ENCODE results near the gene MOK.
"Not testable (repeated sequence)": the region's sequence is repeated elsewhere in the genome, so short reads cannot be mapped to it uniquely, and the experiment has no call there.

Gene MOK

GRCh38 chr14:102251161-102251560, 53.8 kb downstream of the MOK start:
- no peak for DNase-seq
- H3K27me3 ChIP-seq (ENCODE audit: insufficient read depth, low read depth, severe bottlenecking), result no peaks in the 10 kb centered on the region
- H3K27ac ChIP-seq, result no peak overlapping the region
- TF ChIP-seq, protein P1, sequence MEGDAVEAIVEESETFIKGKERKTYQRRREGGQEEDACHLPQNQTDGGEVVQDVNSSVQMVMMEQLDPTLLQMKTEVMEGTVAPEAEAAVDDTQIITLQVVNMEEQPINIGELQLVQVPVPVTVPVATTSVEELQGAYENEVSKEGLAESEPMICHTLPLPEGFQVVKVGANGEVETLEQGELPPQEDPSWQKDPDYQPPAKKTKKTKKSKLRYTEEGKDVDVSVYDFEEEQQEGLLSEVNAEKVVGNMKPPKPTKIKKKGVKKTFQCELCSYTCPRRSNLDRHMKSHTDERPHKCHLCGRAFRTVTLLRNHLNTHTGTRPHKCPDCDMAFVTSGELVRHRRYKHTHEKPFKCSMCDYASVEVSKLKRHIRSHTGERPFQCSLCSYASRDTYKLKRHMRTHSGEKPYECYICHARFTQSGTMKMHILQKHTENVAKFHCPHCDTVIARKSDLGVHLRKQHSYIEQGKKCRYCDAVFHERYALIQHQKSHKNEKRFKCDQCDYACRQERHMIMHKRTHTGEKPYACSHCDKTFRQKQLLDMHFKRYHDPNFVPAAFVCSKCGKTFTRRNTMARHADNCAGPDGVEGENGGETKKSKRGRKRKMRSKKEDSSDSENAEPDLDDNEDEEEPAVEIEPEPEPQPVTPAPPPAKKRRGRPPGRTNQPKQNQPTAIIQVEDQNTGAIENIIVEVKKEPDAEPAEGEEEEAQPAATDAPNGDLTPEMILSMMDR (IDR thresholded peaks at IDR 0.05; ENCODE audit: low read depth, low read length), result no peak
- no peaks in the 10 kb centered on the region for H3K9me3 ChIP-seq (ENCODE audit: severe bottlenecking)
- H3K36me3 ChIP-seq, result no peaks in the 10 kb centered on the region
- H3K4me3 ChIP-seq (ENCODE audit: low read depth, low read length), result no peak overlapping the region

- TF ChIP-seq, protein P1 (IDR thresholded peaks at IDR 0.05; ENCODE audit: low read depth, low read length), result no peak
These were observed 54.3 kb downstream of the MOK start for GRCh38 chr14:102250636-102251035.

DNA sequence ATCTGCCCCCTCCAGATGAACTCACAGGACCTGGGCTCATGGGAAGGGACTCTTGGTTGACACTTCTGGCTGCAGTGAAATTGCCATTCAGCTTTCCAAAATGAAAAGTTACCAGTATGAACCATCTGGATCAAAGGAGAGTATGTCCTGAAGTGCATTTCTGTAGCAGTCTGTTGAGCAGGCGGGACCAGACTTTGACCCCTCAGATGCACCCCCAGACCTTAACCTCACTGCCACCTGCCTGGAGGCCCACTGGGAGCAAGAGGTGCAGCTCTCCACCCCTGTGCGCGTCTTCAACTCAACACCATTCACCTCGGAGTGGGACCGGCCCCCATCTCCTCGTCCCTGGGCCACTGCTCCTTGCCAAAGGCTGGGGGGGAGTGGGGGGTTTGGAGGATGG, 55.0 kb downstream of the MOK start:
- H3K9me3 ChIP-seq (ENCODE audit: severe bottlenecking), result no peaks in the 10 kb centered on the region
- H3K4me3 ChIP-seq (ENCODE audit: low read depth, low read length), result no peak overlapping the region
- H3K27me3 ChIP-seq (ENCODE audit: insufficient read depth, low read depth, severe bottlenecking), result no peaks in the 10 kb centered on the region
- no peaks in the 10 kb centered on the region for H3K36me3 ChIP-seq
- no peak for DNase-seq
- no peak overlapping the region for H3K27ac ChIP-seq
- TF ChIP-seq, protein P1 (IDR thresholded peaks at IDR 0.05; ENCODE audit: low read depth, low read length), result no peak

More at GRCh38 chr14:102250636-102251035, 54.3 kb downstream of the MOK start:
- no peak overlapping the region for H3K27ac ChIP-seq
- no peaks in the 10 kb centered on the region for H3K36me3 ChIP-seq
- no peaks in the 10 kb centered on the region for H3K9me3 ChIP-seq (ENCODE audit: severe bottlenecking)
- no peak overlapping the region for H3K4me3 ChIP-seq (ENCODE audit: low read depth, low read length)
- no peaks in the 10 kb centered on the region for H3K27me3 ChIP-seq (ENCODE audit: insufficient read depth, low read depth, severe bottlenecking)
- no peak for DNase-seq

- DNase-seq, result no peak
- TF ChIP-seq, protein P1 (IDR thresholded peaks at IDR 0.05; ENCODE audit: low read depth, low read length), result no peak
- Histone ChIP-seq H3K9me3 (ENCODE audit: severe bottlenecking) (no peaks in the 10 kb centered on the region), H3K27me3 (ENCODE audit: insufficient read depth, low read depth, severe bottlenecking) (no peaks in the 10 kb centered on the region), H3K4me3 (ENCODE audit: low read depth, low read length) (no peak overlapping the region), H3K36me3 (no peaks in the 10 kb centered on the region), H3K27ac (no peak overlapping the region)
These were observed 55.9 kb downstream of the MOK start for GRCh38 chr14:102249041-102249440.

DNA sequence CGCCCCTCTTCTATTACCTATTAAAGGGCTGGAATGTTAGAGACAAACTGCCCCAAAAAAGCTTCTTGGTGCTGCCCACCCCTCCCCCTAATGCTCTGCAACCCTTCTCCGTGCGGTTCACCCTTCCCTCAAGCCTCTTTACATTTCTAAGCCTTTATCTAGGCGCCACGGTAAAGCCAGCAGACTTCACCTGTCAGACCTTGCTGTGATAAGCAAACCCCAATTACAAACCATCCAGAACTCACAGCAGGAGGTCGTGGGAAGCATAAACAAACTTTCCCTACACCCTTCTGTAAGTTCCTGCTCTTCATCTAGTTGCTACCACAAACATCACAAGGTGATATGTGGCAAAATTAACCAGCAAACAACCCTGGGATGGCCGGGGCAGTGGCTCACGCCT, 56.8 kb downstream of the MOK start:
- no peak overlapping the region for H3K4me3 ChIP-seq (ENCODE audit: low read depth, low read length)
- H3K9me3 ChIP-seq (ENCODE audit: severe bottlenecking), result peaks cover 3% of the 10 kb centered on the region
- peak; percentile 30 for DNase-seq
- H3K27ac ChIP-seq, result peak overlapping the region; percentile 32; the same call in 1 of the 2 replicates
- H3K27me3 ChIP-seq (ENCODE audit: insufficient read depth, low read depth, severe bottlenecking), result no peaks in the 10 kb centered on the region
- TF ChIP-seq, protein P1 (IDR thresholded peaks at IDR 0.05; ENCODE audit: low read depth, low read length), result no peak
- no peaks in the 10 kb centered on the region for H3K36me3 ChIP-seq

GRCh38 chr14:102246071-102246470, 58.9 kb downstream of the MOK start:
- H3K36me3 ChIP-seq, result no peaks in the 10 kb centered on the region
- peaks cover 3% of the 10 kb centered on the region for H3K9me3 ChIP-seq (ENCODE audit: severe bottlenecking)
- DNase-seq, result no peak
- H3K4me3 ChIP-seq (ENCODE audit: low read depth, low read length), result no peak overlapping the region
- no peak overlapping the region for H3K27ac ChIP-seq
- TF ChIP-seq, protein P1 (IDR thresholded peaks at IDR 0.05; ENCODE audit: low read depth, low read length), result no peak
- no peaks in the 10 kb centered on the region for H3K27me3 ChIP-seq (ENCODE audit: insufficient read depth, low read depth, severe bottlenecking)

DNA sequence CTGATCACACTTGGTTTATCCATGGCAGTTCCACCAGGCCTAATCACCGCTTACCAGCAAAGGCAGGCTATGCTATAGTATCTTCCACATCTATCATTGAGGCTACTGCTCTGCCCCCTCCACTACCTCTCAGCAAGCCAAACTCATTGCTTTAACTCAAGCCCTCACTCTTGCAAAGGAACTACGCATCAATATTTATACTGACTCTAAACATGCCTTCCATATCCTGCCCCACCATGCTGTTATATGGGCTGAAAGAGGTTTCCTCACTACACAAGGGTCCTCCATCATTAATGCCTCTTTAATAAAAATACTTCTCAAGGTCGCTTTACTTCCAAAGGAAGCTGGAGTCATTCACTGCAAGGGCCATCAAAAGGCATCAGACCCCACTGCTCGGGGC, 61.2 kb downstream of the MOK start:
- H3K4me3 ChIP-seq (ENCODE audit: low read depth, low read length); H3K27ac ChIP-seq; H3K9me3 ChIP-seq (ENCODE audit: severe bottlenecking); H3K36me3 ChIP-seq; DNase-seq; H3K27me3 ChIP-seq (ENCODE audit: insufficient read depth, low read depth, severe bottlenecking): not testable (repeated sequence)
